GM18520 (cell line): ENCODE measurements around the gene FRS3.
"Not testable (repeated sequence)": the region's sequence is repeated elsewhere in the genome, so short reads cannot be mapped to it uniquely, and the experiment has no call there.

Source experiments
- ATAC-seq: cut with Tn5 transposase; IDR thresholded peaks from one replicate; pipeline ENCODE4 v1.9.1; 2021; ENCODE audit not compliant: unreplicated experiment

The FRS3 gene

GRCh38 chr6:41770381-41771057 is 9.2 kb downstream of the FRS3 start:
- ATAC-seq, result no peak

- no peak for ATAC-seq
These were observed 10.3 kb downstream of the FRS3 start for GRCh38 chr6:41769376-41769775.

DNA sequence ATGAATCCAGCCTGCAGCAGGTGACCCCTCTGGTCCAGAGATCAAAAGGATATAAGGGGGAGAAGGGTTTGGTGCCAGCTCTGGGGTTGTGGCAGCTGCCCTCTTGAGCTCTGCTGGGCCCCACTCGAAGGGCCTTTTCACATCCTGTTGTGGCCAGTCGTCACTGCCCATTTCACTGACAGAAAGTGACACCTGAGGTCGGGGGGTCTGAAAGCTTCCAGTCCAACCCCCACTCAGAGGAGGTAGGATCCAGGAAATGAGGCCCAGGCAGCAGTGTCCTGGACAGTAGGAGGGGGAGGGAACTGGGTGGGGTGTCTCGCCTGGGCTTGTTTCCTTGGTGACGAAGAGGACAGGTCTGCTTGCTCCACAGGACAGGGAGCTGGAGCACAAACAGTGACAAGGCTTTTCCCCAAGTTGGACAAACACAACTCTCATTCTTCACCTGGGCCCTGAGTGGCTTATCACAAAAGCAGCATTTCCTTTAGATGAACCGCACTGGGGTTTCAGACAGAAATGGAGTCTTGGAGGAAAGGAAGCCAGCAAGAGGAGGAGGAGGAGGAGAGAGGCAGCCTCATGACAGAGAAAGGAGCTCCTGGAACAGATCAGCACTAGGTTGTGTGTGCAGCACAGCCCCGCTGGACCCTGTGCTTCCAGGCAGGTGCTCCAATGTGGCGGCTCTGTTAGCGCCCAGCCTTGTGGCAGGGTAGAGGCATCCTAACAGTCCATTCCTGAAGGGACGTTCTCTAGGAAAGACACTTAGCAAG is 11.0 kb downstream of the FRS3 start:
- no peak for ATAC-seq

GRCh38 chr6:41767112-41767833 is 12.4 kb downstream of the FRS3 start:
- no peak for ATAC-seq

DNA sequence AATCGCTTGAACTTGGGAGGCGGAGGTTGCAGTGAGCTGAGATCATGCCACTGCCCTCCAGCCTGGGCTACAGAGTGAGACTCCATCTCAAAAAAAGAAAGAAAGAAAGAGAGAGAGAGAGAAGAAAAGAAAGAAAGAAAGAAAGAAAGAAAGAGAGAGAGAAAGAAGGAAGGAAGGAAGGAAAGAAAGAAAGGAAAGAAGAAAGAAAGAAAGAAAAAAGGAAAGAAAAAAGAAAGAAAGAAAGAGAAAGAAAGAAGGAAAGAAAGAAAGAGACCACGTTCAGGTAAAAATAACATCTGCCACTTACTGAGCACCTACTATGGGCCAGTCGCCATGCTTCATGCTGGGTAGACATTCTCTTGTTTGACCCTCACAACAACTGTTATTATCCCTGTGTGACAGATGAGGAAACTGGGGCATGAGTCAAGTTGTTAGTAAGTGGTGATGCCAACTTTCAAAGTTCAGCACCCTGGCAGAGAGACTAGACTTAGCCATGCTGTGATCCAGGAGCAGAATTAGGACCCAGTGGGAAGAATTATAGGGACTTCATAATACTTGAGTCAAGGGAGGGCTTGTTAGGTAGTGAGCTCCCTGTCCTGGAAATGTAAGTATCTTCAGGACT is 13.5 kb downstream of the FRS3 start:
- ATAC-seq, result not testable (repeated sequence)

DNA sequence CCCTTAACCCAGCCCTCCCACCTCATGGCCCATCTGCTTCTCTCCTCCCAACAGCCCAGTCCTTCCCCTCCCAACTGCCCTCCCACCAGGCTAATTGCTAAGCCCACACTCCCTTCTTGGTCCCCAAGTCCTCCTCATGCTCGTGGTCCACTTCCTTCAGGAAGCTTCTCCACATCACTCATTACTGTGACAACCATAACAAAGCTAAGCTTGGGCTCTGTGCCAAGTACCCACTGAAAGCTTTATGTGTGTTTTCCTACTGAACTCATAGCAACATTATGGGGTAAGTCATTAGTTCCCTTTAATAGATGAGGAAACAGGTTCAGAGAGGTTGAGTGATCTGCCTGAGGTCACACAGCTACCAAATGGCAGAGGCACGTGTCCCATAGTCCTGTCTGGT is 16.2 kb downstream of the FRS3 start:
- ATAC-seq, result no peak

GRCh38 chr6:41759905-41760579 is 19.7 kb downstream of the FRS3 start:
- ATAC-seq, result no peak

GRCh38 chr6:41759106-41759904 is 20.4 kb downstream of the FRS3 start:
- no peak for ATAC-seq

GRCh38 chr6:41758641-41759035 is 21.1 kb downstream of the FRS3 start:
- no peak for ATAC-seq

GRCh38 chr6:41757931-41758640 is 21.6 kb downstream of the FRS3 start:
- no peak for ATAC-seq

GRCh38 chr6:41757271-41757670 is 22.4 kb downstream of the FRS3 start:
- no peak for ATAC-seq

GRCh38 chr6:41756354-41756753 is 23.3 kb downstream of the FRS3 start:
- ATAC-seq, result no peak

DNA sequence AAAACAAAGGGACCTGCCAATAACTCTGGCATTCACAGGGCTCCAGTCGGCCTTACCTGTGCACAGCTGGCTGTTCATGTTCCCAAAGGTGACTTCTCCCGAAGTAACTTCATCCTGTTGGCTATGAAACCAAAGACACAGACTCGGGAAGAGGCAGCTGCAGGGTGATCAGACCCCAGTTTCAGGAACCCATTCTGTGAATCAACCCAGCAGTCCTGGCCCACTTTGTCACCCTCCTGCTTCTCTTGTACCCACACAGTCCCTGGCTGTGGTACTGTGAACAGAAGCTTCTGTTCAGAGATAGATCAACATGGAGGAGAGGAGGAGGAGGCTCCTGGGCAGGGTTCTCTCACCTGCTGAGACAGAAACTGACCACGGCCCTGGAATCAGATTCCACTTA is 23.8 kb downstream of the FRS3 start:
- no peak for ATAC-seq

GRCh38 chr6:41750374-41750773 is 29.3 kb downstream of the FRS3 start:
- ATAC-seq, result no peak

DNA sequence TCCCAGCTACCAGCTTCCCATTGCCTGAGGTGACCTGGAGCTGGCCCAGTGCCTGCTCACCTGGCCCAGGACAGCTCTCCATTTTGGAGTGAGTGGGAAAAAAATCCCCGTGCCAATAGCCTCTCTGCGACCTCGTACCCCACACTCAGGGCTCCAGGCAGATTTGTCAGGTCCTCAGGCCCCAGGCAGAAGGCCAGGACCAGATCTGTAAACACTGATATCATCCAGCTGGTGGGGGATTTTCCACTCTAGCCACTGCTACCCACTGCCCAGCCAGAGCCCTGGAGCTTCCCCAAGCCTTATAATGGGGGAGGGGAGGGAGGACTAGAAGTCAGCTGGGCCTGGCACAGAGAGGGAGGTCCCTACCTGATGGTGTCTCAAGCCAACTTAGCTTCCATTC is 31.2 kb downstream of the FRS3 start:
- no peak for ATAC-seq

GRCh38 chr6:41748102-41748477 is 31.6 kb downstream of the FRS3 start:
- no peak for ATAC-seq

- no peak for ATAC-seq
These were observed 32.2 kb downstream of the FRS3 start, which contains the start of gene PGC for GRCh38 chr6:41747256-41748101. PGC (minus strand) TSS chr6:41747397; CDS start chr6:41747334, 63 bp downstream.

GRCh38 chr6:41746107-41746506 is 33.6 kb downstream of the FRS3 start:
- ATAC-seq, result no peak
